Sigmoid colon (tissue), 7 donors: ENCODE results near the gene GLP1R. TPM values are rescaled to one million over a fixed set of nuclear protein-coding genes. Genes with fewer than 3 reads are reported as not detected.

Experiments used
- DNase-seq: peaks from one replicate; pipeline ENCODE4 v3.0.0-alpha.2; 2019
- H3K27ac ChIP-seq, 4 donors: fragments of 200-600 bp; sonication (generic); one replicate each; pipeline ENCODE4 v1.5.1; 2016 to 2019; ENCODE audit warnings: mild to moderate bottlenecking in 1 of 4
- H3K27me3 ChIP-seq, 3 donors: fragments of 200-600 bp; sonication (generic); one replicate each; pipeline ENCODE4 v1.5.1; 2019; ENCODE audit warnings: mild to moderate bottlenecking in 1 of 3
- H3K36me3 ChIP-seq, 4 donors: fragments of 200-600 bp; sonication (generic); one replicate each; pipeline ENCODE4 v1.5.1; 2016 to 2019
- H3K4me1 ChIP-seq, 4 donors: fragments of 200-600 bp; sonication (generic); one replicate each; pipeline ENCODE4 v1.5.1; 2017 to 2019
- H3K4me3 ChIP-seq, 4 donors: fragments of 200-600 bp; sonication (generic); one replicate each; pipeline ENCODE4 v1.5.1; 2017 to 2019; ENCODE audit warnings: mild to moderate bottlenecking in 2 of 4, moderate library complexity in 1 of 4
- H3K9me3 ChIP-seq, 4 donors: fragments of 200-600 bp in 3 of 4; sonication (generic) in 3 of 4; one replicate each; pipeline versions ENCODE4 v1.5.1 to v1.6.1; 2013 to 2019
- CTCF ChIP-seq, 4 experiments: fragments of 450-650 bp in 3 of 4; fragments of 200-600 bp in 1 of 4; IDR thresholded peaks; one replicate each; pipeline ENCODE4 v1.5.1; 2016 to 2019; ENCODE audit warnings: antibody characterized with exemption in 4 of 4, mild to moderate bottlenecking in 3 of 4, moderate library complexity in 2 of 4
- EP300 ChIP-seq, 4 donors: sonication (generic); formaldehyde crosslinking; IDR thresholded peaks; one replicate each; pipeline ENCODE4 v1.6.1; 2017; ENCODE audit warnings: antibody characterized with exemption in 4 of 4
- POLR2A ChIP-seq, 2 donors: fragments of 450-650 bp; IDR thresholded peaks; one replicate each; pipeline ENCODE4 v1.6.1; 2016; ENCODE audit warnings: antibody characterized with exemption in 2 of 2, mild to moderate bottlenecking in 2 of 2, moderate library complexity in 2 of 2
- POLR2AphosphoS5 ChIP-seq, 4 donors: sonication (generic); formaldehyde crosslinking; IDR thresholded peaks; one replicate each; pipeline ENCODE4 v1.6.1; 2017; ENCODE audit warnings: antibody characterized with exemption in 4 of 4
- WGBS, 2 donors: extraction: QIAGEN DNeasy Blood & Tissue Kit; methylation state at CpG; one replicate each; pipeline ENCODE4 v1.1.7; 2013; 5-methylcytosine and 5-hydroxymethylcytosine counted together
- intact Hi-C: fragments of 100-400 bp; cut with DNase I; formaldehyde crosslinking; loops from one replicate; pipeline ENCODE4 v1.15.1; 2023
- polyA plus RNA-seq, 3 donors: library from polyadenylated mRNA; stranded (reverse); fragments of 200-250 nt; gene quantifications; one replicate each; pipeline ENCODE4 v1.2.3, GENCODE V29; 2013
- total RNA-seq, 4 donors: library from RNA; depleted of rRNA; stranded (reverse); fragments of >200 nt; gene quantifications; one replicate each; pipeline ENCODE4 v1.1.0, GENCODE V29; 2016
- donor health status: healthy with polysubstance abuse.
- donor health status: Bipolar disorder and iron deficiency.
- donor health status: healthy.

Gene GLP1R
- total and polyA plus RNA-seq, 7 donors = 0.06 to 0.14 TPM; not detected in 5

GRCh38 chr6:39086294-39086693 lies 37.7 kb downstream of the GLP1R start:
- Histone ChIP-seq H3K36me3 (no peaks in the 10 kb centered on the region), H3K4me1 (peaks cover 0 to 32% (median 21%) of the 10 kb centered on the region in 4 donors), H3K9me3 (no peaks in the 10 kb centered on the region), H3K27ac (no peak overlapping the region), H3K4me3 (no peak overlapping the region), H3K27me3 (no peaks in the 10 kb centered on the region)
- TF ChIP-seq POLR2A (IDR thresholded peaks at IDR 0.05) (no peak), POLR2AphosphoS5 (IDR thresholded peaks at IDR 0.05) (no peak), CTCF (IDR thresholded peaks at IDR 0.05) (no peak), EP300 (IDR thresholded peaks at IDR 0.05) (no peak)
- DNase-seq = no peak
- intact Hi-C loops = loop anchor here (5.0 kb wide), 1 partner anchor 216 kb away; no protein-coding TSS in a partner anchor
- WGBS, 2 donors = 67 to 71% methylated on average over 7 of the region's 7 CpGs

GRCh38 chr6:39086711-39087110 lies 38.1 kb downstream of the GLP1R start:
- H3K27ac ChIP-seq = no peak overlapping the region
- no peak overlapping the region for H3K4me3 ChIP-seq
- 72 to 84% methylated on average over 6 of the region's 6 CpGs for WGBS, 2 donors

GRCh38 chr6:39087197-39087596 lies 38.6 kb downstream of the GLP1R start:
- H3K27me3 ChIP-seq = no peaks in the 10 kb centered on the region
- TF ChIP-seq EP300 (IDR thresholded peaks at IDR 0.05) (no peak), POLR2AphosphoS5 (IDR thresholded peaks at IDR 0.05) (no peak), POLR2A (IDR thresholded peaks at IDR 0.05) (no peak), CTCF (IDR thresholded peaks at IDR 0.05) (no peak)

More at GRCh38 chr6:39086711-39087110, 38.1 kb downstream of the GLP1R start:
- Histone ChIP-seq H3K4me1 (peaks cover 0 to 32% (median 21%) of the 10 kb centered on the region in 4 donors), H3K36me3 (no peaks in the 10 kb centered on the region), H3K9me3 (no peaks in the 10 kb centered on the region), H3K27me3 (no peaks in the 10 kb centered on the region)
- intact Hi-C loops = loop anchor here (5.0 kb wide), 1 partner anchor 216 kb away; no protein-coding TSS in a partner anchor
- TF ChIP-seq EP300 (IDR thresholded peaks at IDR 0.05) (no peak), POLR2A (IDR thresholded peaks at IDR 0.05) (no peak), POLR2AphosphoS5 (IDR thresholded peaks at IDR 0.05) (no peak), CTCF (IDR thresholded peaks at IDR 0.05) (no peak)
- DNase-seq = no peak

GRCh38 chr6:39088331-39088730 lies 39.8 kb downstream of the GLP1R start:
- 10 to 16% methylated on average over 4 of the region's 4 CpGs for WGBS, 2 donors
- peak overlapping the region in 1 of 4 donors; percentile 24 for H3K27ac ChIP-seq
- DNase-seq = no peak
- TF ChIP-seq EP300 (IDR thresholded peaks at IDR 0.05) (no peak), CTCF (IDR thresholded peaks at IDR 0.05) (peak; percentile 10 to 55 (median 32))
- H3K27me3 ChIP-seq = no peaks in the 10 kb centered on the region
- no peaks in the 10 kb centered on the region for H3K36me3 ChIP-seq
- H3K9me3 ChIP-seq = no peaks in the 10 kb centered on the region
- peaks cover 0 to 32% (median 21%) of the 10 kb centered on the region in 4 donors for H3K4me1 ChIP-seq
- no peak overlapping the region for H3K4me3 ChIP-seq
- intact Hi-C loops = loop anchor here (5.0 kb wide), 1 partner anchor 214 kb away; no protein-coding TSS in a partner anchor

More at GRCh38 chr6:39087197-39087596, 38.6 kb downstream of the GLP1R start:
- Histone ChIP-seq H3K36me3 (no peaks in the 10 kb centered on the region), H3K27ac (no peak overlapping the region), H3K4me3 (no peak overlapping the region), H3K4me1 (peaks cover 0 to 32% (median 21%) of the 10 kb centered on the region in 4 donors), H3K9me3 (no peaks in the 10 kb centered on the region)
- 77% methylated on average over 7 of the region's 7 CpGs for WGBS, 2 donors
- no peak for DNase-seq
- intact Hi-C loops = loop anchor here (5.0 kb wide), 1 partner anchor 215 kb away; no protein-coding TSS in a partner anchor

- Histone ChIP-seq H3K27me3 (no peaks in the 10 kb centered on the region), H3K27ac (no peak overlapping the region), H3K4me1 (peaks cover 0 to 22% (median 15%) of the 10 kb centered on the region in 4 donors), H3K9me3 (no peaks in the 10 kb centered on the region), H3K4me3 (no peak overlapping the region), H3K36me3 (no peaks in the 10 kb centered on the region)
- DNase-seq = no peak
- WGBS, 2 donors = 51 to 81% methylated on average over 4 of the region's 4 CpGs
- intact Hi-C loops = no loop called here
- TF ChIP-seq CTCF (IDR thresholded peaks at IDR 0.05) = no peak
- no peak for TF ChIP-seq POLR2A (IDR thresholded peaks at IDR 0.05)
- TF ChIP-seq EP300 (IDR thresholded peaks at IDR 0.05) = no peak
- no peak for TF ChIP-seq POLR2AphosphoS5 (IDR thresholded peaks at IDR 0.05)
Measured at GRCh38 chr6:39090036-39090435, 41.5 kb downstream of the GLP1R start.
